Mammary epithelial cell (primary cell): ENCODE results near the gene ARHGDIB.

Experiments
- EZH2 ChIP-seq: IDR thresholded peaks from 2 replicates; pipeline ENCODE4 v1.6.1; 2012; ENCODE audit warnings: low read length, inconsistent platforms, borderline replicate concordance
- TF ChIP-seq, protein P1 (sequence below), 2 donors: IDR thresholded peaks in 1 of 2; conservative IDR thresholded peaks in 1 of 2; 2 replicates each; pipeline ENCODE4 v1.5.1; 2011 to 2012; ENCODE audit warnings: inconsistent platforms in 2 of 2, low read length in 2 of 2, mild to moderate bottlenecking in 2 of 2, control low read depth in 1 of 2, low read depth in 1 of 2; ENCODE audit not compliant: insufficient read depth in 1 of 2; ENCODE audit errors: extremely low read depth in 1 of 2

DNA sequence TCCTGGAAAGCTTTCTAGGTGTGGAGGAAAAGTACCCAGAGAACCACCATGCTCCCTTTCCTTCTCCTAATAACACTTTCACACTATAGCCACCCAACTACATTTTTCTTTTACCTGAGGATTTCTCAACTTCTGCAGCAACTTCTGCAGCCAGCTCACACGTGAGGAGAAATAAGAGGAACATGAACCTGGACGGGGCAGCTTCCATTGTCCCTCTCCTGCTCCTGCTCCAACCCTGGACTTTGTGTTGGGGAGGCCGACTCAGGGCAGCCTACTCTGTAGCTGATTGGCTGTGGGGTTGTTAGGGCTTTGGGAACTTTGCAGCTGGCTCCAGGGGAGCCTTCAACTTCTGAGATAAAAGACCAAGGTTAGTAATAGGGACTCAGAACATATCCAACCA, 23.1 kb downstream of the ARHGDIB start, which contains the start of gene ERP27:
- TF ChIP-seq, protein P1, sequence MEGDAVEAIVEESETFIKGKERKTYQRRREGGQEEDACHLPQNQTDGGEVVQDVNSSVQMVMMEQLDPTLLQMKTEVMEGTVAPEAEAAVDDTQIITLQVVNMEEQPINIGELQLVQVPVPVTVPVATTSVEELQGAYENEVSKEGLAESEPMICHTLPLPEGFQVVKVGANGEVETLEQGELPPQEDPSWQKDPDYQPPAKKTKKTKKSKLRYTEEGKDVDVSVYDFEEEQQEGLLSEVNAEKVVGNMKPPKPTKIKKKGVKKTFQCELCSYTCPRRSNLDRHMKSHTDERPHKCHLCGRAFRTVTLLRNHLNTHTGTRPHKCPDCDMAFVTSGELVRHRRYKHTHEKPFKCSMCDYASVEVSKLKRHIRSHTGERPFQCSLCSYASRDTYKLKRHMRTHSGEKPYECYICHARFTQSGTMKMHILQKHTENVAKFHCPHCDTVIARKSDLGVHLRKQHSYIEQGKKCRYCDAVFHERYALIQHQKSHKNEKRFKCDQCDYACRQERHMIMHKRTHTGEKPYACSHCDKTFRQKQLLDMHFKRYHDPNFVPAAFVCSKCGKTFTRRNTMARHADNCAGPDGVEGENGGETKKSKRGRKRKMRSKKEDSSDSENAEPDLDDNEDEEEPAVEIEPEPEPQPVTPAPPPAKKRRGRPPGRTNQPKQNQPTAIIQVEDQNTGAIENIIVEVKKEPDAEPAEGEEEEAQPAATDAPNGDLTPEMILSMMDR (conservative IDR thresholded peaks at IDR 0.05 in 1 of 2, IDR thresholded peaks at IDR 0.05 in 1 of 2; ENCODE audit: extremely low read depth in 1 of 2, insufficient read depth in 1 of 2, low read depth in 1 of 2, low read length in 2 of 2), result no peak
- no peak for TF ChIP-seq EZH2
